K562 (cell line): ENCODE data around the gene COL23A1. TPM values are rescaled to one million over a fixed set of nuclear protein-coding genes. Genes with fewer than 3 reads are reported as not detected.

ENCODE experiments used
- ADNP ChIP-seq: fragments of 200-800 bp; sonication (Bioruptor generic); IDR thresholded peaks from 2 replicates; pipeline ENCODE4 v1.6.1; 2016; ENCODE audit warnings: missing genetic modification characterization, missing compliant biosample characterization
- CAMTA2 ChIP-seq: fragments of 250-450 bp; sonication (Bioruptor Pico); conservative IDR thresholded peaks from 2 replicates; pipeline ENCODE4 v1.5.1; 2022
- CBX1 ChIP-seq: sonication (generic); IDR thresholded peaks from 2 replicates; pipeline ENCODE4 v1.6.1; 2016; ENCODE audit warnings: antibody characterized with exemption, low read depth, mild to moderate bottlenecking
- CHD2 ChIP-seq: IDR thresholded peaks from 2 replicates; pipeline ENCODE4 v1.6.1; 2011; ENCODE audit warnings: low read depth, low read length
- E2F5 ChIP-seq: sonication (generic); formaldehyde crosslinking; IDR thresholded peaks from 2 replicates; pipeline ENCODE4 v1.8.0; 2022; ENCODE audit warnings: mild to moderate bottlenecking, missing genetic modification reagents
- EZH2 ChIP-seq: IDR thresholded peaks from 2 replicates; pipeline ENCODE4 v1.6.1; 2012; ENCODE audit warnings: low read depth, mild to moderate bottlenecking, inconsistent platforms, low read length, borderline replicate concordance
- FOXK2 ChIP-seq, 2 experiments: fragments of 450-650 bp; IDR thresholded peaks in 1 of 2; conservative IDR thresholded peaks in 1 of 2; 2 replicates each; pipeline ENCODE4 v1.6.1; 2016; ENCODE audit warnings: low read depth in 2 of 2, mild to moderate bottlenecking in 1 of 2
- IRF1 ChIP-seq: sonication (generic); formaldehyde crosslinking; IDR thresholded peaks from 2 replicates; pipeline ENCODE4 v1.8.0; 2022; ENCODE audit warnings: missing genetic modification reagents, mild to moderate bottlenecking, borderline replicate concordance
- LCOR ChIP-seq: sonication (generic); formaldehyde crosslinking; IDR thresholded peaks from 2 replicates; pipeline ENCODE4 v1.8.0; 2022; ENCODE audit warnings: mild to moderate bottlenecking, missing genetic modification reagents
- MYC ChIP-seq, 2 experiments: fragments of 250-450 bp in 1 of 2; sonication (Bioruptor Pico) in 1 of 2; IDR thresholded peaks; 2 replicates each; pipeline versions ENCODE4 v1.5.1 to v1.6.1; 2012 to 2021; ENCODE audit warnings: low read depth in 2 of 2, borderline replicate concordance in 1 of 2, improper control_type of control experiment in 1 of 2, low read length in 1 of 2, mild to moderate bottlenecking in 1 of 2, moderate library complexity in 1 of 2
- SIX5 ChIP-seq, 2 experiments: IDR thresholded peaks; 2 replicates each; pipeline ENCODE4 v1.6.1; 2011; ENCODE audit warnings: low read length in 2 of 2, borderline replicate concordance in 1 of 2, low read depth in 1 of 2, mild to moderate bottlenecking in 1 of 2, moderate library complexity in 1 of 2; ENCODE audit not compliant: insufficient read depth in 1 of 2
- SLC30A9 ChIP-seq: fragments of 250-450 bp; sonication (Bioruptor Pico); IDR thresholded peaks from 2 replicates; pipeline ENCODE4 v1.8.0; 2022; ENCODE audit warnings: mild to moderate bottlenecking, moderate library complexity
- TRIM24 ChIP-seq, 2 experiments: fragments of 450-650 bp; IDR thresholded peaks; 2 replicates each; pipeline ENCODE4 v1.6.1; 2016
- XRCC3 ChIP-seq: fragments of 450-650 bp; IDR thresholded peaks from 2 replicates; pipeline ENCODE4 v1.6.1; 2017; ENCODE audit warnings: mild to moderate bottlenecking, moderate library complexity
- ZC3H4 ChIP-seq: sonication (generic); formaldehyde crosslinking; IDR thresholded peaks from 2 replicates; pipeline ENCODE4 v1.9.0; 2021; ENCODE audit warnings: missing genetic modification reagents, borderline replicate concordance
- ZC3H8 ChIP-seq: fragments of 450-650 bp; IDR thresholded peaks from 2 replicates; pipeline ENCODE4 v1.6.1; 2017
- ZFP1 ChIP-seq: fragments of 450-650 bp; formaldehyde crosslinking; IDR thresholded peaks from 2 replicates; pipeline ENCODE4 v1.4.0; 2020; ENCODE audit warnings: mild to moderate bottlenecking, mixed read lengths
- ZNF184 ChIP-seq: sonication (generic); formaldehyde crosslinking; IDR thresholded peaks from 2 replicates; pipeline ENCODE4 v1.5.0; 2020; ENCODE audit warnings: missing genetic modification reagents
- ZNF384 ChIP-seq: IDR thresholded peaks from 2 replicates; pipeline ENCODE4 v1.6.1; 2012; ENCODE audit warnings: low read depth, low read length, improper control_type of control experiment
- ZNF644 ChIP-seq: fragments of 200-800 bp; sonication (Bioruptor generic); IDR thresholded peaks from 2 replicates; pipeline ENCODE4 v1.6.1; 2016; ENCODE audit warnings: low read depth, missing genetic modification characterization, missing compliant biosample characterization
- ZNF740 ChIP-seq, 3 experiments: fragments of 200-800 bp in 1 of 3; sonication (Bioruptor generic) in 1 of 3; sonication (generic) in 1 of 3; formaldehyde crosslinking in 1 of 3; IDR thresholded peaks; 2 replicates each; pipeline versions ENCODE4 v1.6.1 to v1.8.0; 2016 to 2022; ENCODE audit warnings: mild to moderate bottlenecking in 2 of 3, missing compliant biosample characterization in 2 of 3, missing genetic modification characterization in 2 of 3, missing genetic modification reagents in 1 of 3
- polyA plus RNA-seq, 8 experiments: library from polyadenylated mRNA; depleted of rRNA in 4 of 8; stranded (reverse) in 5 of 8; unstranded in 3 of 8; fragments of >200 nt; fragmentation: Nextera tagmentation in 2 of 8; fragmentation: Illumina TruSeq in 1 of 8; extraction: Ambion mirVana in 2 of 8; extraction: Trizol in 1 of 8; gene quantifications; 2 replicates each; pipeline versions ENCODE4 v1.2.1 to v1.2.3, GENCODE V29; 2011 to 2014; ENCODE audit warnings: inconsistent platforms in 1 of 8, missing spikeins in 1 of 8
- total RNA-seq, 7 experiments: library from RNA; depleted of rRNA in 6 of 7; stranded (reverse); fragments of >200 nt in 6 of 7; fragmentation: Illumina TruSeq in 2 of 7; extraction: Trizol in 2 of 7; gene quantifications; 2 replicates each; pipeline versions ENCODE4 v1.2.1 to v1.2.3, GENCODE V29; 2011 to 2021; ENCODE audit warnings: low replicate concordance in 1 of 7

COL23A1 gene
- total and polyA plus RNA-seq, 9 of the 15 experiments (the other 6 are each of a cell fraction or from before 2014, with no cell fraction given) = 0.09 TPM; not detected in 8

GRCh38 chr5:178449163-178450070 lies 140.8 kb downstream of the COL23A1 start (continued):
- TF ChIP-seq SLC30A9 (CRISPR knock-in tag) (no peak), TRIM24 (IDR thresholded peaks at IDR 0.05) (peak; percentile 93 to 96), FOXK2 (conservative IDR thresholded peaks at IDR 0.05 in 1 of 2, IDR thresholded peaks at IDR 0.05 in 1 of 2; ENCODE audit: low read depth in 2 of 2) (peak in 1 of 2 experiments; percentile 67; a peak in 2 of 4 replicates), ZNF740 (CRISPR knock-in tag; IDR thresholded peaks at IDR 0.05) (0 out of 2 replicates have a peak, but pooled peaks have one; percentile 20), ZNF740 (tag; IDR thresholded peaks at IDR 0.05) (no peak), ZNF384 (no peak), ZNF184 (no peak), ZFP1 (CRISPR knock-in tag) (no peak), LCOR (CRISPR knock-in tag) (0 out of 2 replicates have a peak, but pooled peaks have one; percentile 27), MYC (IDR thresholded peaks at IDR 0.05; ENCODE audit: low read depth, low read length) (peak; percentile 82; the same call in 1 of the 2 replicates), MYC (CRISPR knock-in tag; IDR thresholded peaks at IDR 0.05; ENCODE audit: borderline replicate concordance, low read depth) (no peak), ZC3H8 (no peak), EZH2 (0 out of 2 replicates have a peak, but pooled peaks have one; percentile 37), IRF1 (CRISPR knock-in tag) (no peak), CAMTA2 (CRISPR knock-in tag) (no peak), E2F5 (CRISPR knock-in tag) (no peak), CBX1 (0 out of 2 replicates have a peak, but pooled peaks have one; percentile 68), XRCC3 (no peak), CHD2 (no peak), SIX5 (IDR thresholded peaks at IDR 0.05; ENCODE audit: borderline replicate concordance in 1 of 2, insufficient read depth in 1 of 2, low read depth in 1 of 2, low read length in 2 of 2) (no peak), ZC3H4 (CRISPR knock-in tag) (no peak), ZNF644 (peak; percentile 89), ADNP (tag) (no peak)
